Tibial nerve (tissue), 4 donors: ENCODE measurements around the gene PARD6A. TPM values are rescaled to one million over a fixed set of nuclear protein-coding genes. Genes with fewer than 3 reads are reported as not detected.

Experiments
- DNase-seq, 2 donors: peaks; one replicate each; pipeline ENCODE4 v3.0.0-alpha.2; 2019; ENCODE audit warnings: low spot score in 2 of 2
- H3K27ac ChIP-seq, 4 donors: fragments of 200-600 bp; sonication (generic) in 3 of 4; one replicate each; pipeline ENCODE4 v1.5.1; 2017 to 2019; ENCODE audit warnings: mild to moderate bottlenecking in 1 of 4
- H3K27me3 ChIP-seq, 2 donors: fragments of 200-600 bp; sonication (generic) in 1 of 2; one replicate each; pipeline versions ENCODE4 v1.5.1 to v1.6.0; 2017 to 2019
- H3K36me3 ChIP-seq, 3 donors: fragments of 200-600 bp; sonication (generic); one replicate each; pipeline ENCODE4 v1.5.1; 2018 to 2019
- H3K4me1 ChIP-seq, 4 donors: fragments of 200-600 bp; sonication (generic) in 3 of 4; one replicate each; pipeline ENCODE4 v1.5.1; 2017 to 2019
- H3K4me3 ChIP-seq, 4 donors: fragments of 200-600 bp; sonication (generic) in 3 of 4; one replicate each; pipeline ENCODE4 v1.5.1; 2017 to 2019; ENCODE audit warnings: mild to moderate bottlenecking in 1 of 4, moderate library complexity in 1 of 4
- H3K9me3 ChIP-seq, 4 donors: fragments of 200-600 bp; sonication (generic) in 3 of 4; one replicate each; pipeline ENCODE4 v1.5.1; 2017 to 2019
- EP300 ChIP-seq, 2 donors: sonication (generic); formaldehyde crosslinking; IDR thresholded peaks; one replicate each; pipeline ENCODE4 v1.6.1; 2017; ENCODE audit warnings: antibody characterized with exemption in 2 of 2, mild to moderate bottlenecking in 1 of 2
- POLR2A ChIP-seq, 2 donors: fragments of 450-650 bp; IDR thresholded peaks; one replicate each; pipeline ENCODE4 v1.6.1; 2017; ENCODE audit warnings: antibody characterized with exemption in 2 of 2, mild to moderate bottlenecking in 2 of 2, moderate library complexity in 2 of 2
- WGBS, 2 donors: methylation state at CpG; one replicate each; pipeline ENCODE4 v1.1.5; 2018; 5-methylcytosine and 5-hydroxymethylcytosine counted together
- total RNA-seq, 4 donors: library from RNA; depleted of rRNA; stranded (reverse); fragments of >200 nt; gene quantifications; one replicate each; pipeline ENCODE4 v1.1.0, GENCODE V29; 2016
- TF ChIP-seq, protein P1 (sequence below), 5 experiments: fragments of 200-600 bp in 3 of 5; fragments of 450-650 bp in 2 of 5; sonication (generic) in 3 of 5; IDR thresholded peaks; one replicate each; pipeline ENCODE4 v1.5.1; 2016 to 2019; ENCODE audit warnings: antibody characterized with exemption in 5 of 5, mild to moderate bottlenecking in 3 of 5, moderate library complexity in 2 of 5

Gene PARD6A
- total RNA-seq, 4 donors from 2014 or later: 3.7 to 16.2 (median 9.9) TPM

DNA sequence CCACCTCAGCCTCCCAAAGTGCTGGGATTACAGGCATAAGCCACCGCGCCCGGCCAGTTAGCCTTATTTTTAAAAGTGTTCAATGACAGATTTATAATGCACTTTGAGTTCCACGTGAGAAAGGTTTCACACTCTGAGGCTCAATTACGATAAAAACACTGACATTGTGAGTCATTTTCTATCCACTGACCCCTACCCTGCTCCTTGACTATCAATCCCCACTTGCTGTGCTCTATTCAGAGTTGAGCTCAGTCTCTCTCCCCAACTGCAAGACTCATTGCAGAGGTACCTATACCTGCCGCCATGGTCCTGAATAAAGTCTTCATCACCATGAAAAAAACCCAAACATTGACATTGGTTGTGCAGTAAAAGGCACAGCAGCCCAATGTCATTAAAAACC lies 49.8 kb downstream of the PARD6A start:
- Histone ChIP-seq H3K36me3 (no peaks in the 10 kb centered on the region), H3K4me3 (no peak overlapping the region), H3K27ac (no peak overlapping the region), H3K4me1 (no peaks in the 10 kb centered on the region), H3K9me3 (no peaks in the 10 kb centered on the region), H3K27me3 (no peaks in the 10 kb centered on the region)
- TF ChIP-seq POLR2A (IDR thresholded peaks at IDR 0.05) (no peak), EP300 (IDR thresholded peaks at IDR 0.05) (no peak)
- TF ChIP-seq, protein P1, sequence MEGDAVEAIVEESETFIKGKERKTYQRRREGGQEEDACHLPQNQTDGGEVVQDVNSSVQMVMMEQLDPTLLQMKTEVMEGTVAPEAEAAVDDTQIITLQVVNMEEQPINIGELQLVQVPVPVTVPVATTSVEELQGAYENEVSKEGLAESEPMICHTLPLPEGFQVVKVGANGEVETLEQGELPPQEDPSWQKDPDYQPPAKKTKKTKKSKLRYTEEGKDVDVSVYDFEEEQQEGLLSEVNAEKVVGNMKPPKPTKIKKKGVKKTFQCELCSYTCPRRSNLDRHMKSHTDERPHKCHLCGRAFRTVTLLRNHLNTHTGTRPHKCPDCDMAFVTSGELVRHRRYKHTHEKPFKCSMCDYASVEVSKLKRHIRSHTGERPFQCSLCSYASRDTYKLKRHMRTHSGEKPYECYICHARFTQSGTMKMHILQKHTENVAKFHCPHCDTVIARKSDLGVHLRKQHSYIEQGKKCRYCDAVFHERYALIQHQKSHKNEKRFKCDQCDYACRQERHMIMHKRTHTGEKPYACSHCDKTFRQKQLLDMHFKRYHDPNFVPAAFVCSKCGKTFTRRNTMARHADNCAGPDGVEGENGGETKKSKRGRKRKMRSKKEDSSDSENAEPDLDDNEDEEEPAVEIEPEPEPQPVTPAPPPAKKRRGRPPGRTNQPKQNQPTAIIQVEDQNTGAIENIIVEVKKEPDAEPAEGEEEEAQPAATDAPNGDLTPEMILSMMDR (IDR thresholded peaks at IDR 0.05): no peak
- no peak for DNase-seq
- WGBS, 2 donors: 88 to 93% methylated on average over 6 of the region's 6 CpGs

Other genes starting within 250 kb of the PARD6A start
- 10 to 100 TPM; 24.3 to 46.2 (median 32.8) TPM for gene ZDHHC1, start 244.5 kb upstream of the PARD6A start, total RNA-seq
- 1 to 10 TPM in 1 of 4 donors, under 1 TPM in 2, not detected in 1; 0.20 to 2.9 (median 0.60) TPM for gene HSD11B2, start 229.8 kb upstream of the PARD6A start, total RNA-seq
- 100 to 1,000 TPM in 1 of 4 donors, 10 to 100 TPM in 3; 55.1 to 113 (median 73.7) TPM for gene ATP6V0D1, start 179.8 kb upstream of the PARD6A start, total RNA-seq
- not detected for gene AGRP, start 177.4 kb upstream of the PARD6A start, total RNA-seq
- 100 to 1,000 TPM in 2 of 4 donors, 10 to 100 TPM in 2; 50.6 to 112 (median 85.1) TPM for gene RIPOR1, start 132.1 kb upstream of the PARD6A start, total RNA-seq
- 10 to 100 TPM; 26.1 to 39.6 (median 31.8) TPM for gene CTCF, start 98.4 kb upstream of the PARD6A start, total RNA-seq
- gene CARMIL2, start 15.8 kb upstream of the PARD6A start, total RNA-seq: 1 to 10 TPM in 3 of 4 donors, under 1 TPM in 1; 0.66 to 6.5 (median 1.7) TPM
- 10 to 100 TPM; 18.0 to 32.3 (median 20.7) TPM for gene ACD, start 700 bp upstream of the PARD6A start, total RNA-seq
- gene ENKD1, start 5.8 kb downstream of the PARD6A start, total RNA-seq: 10 to 100 TPM; 32.6 to 53.8 (median 45.6) TPM
- gene C16orf86, start 5.9 kb downstream of the PARD6A start, total RNA-seq: 10 to 100 TPM; 15.9 to 31.2 (median 25.5) TPM
- gene GFOD2, start 58.4 kb downstream of the PARD6A start, total RNA-seq: 10 to 100 TPM; 10.5 to 24.6 (median 17.2) TPM
- 10 to 100 TPM in 3 of 4 donors, 1 to 10 TPM in 1; 8.1 to 19.5 (median 12.0) TPM for gene RANBP10, start 145.6 kb downstream of the PARD6A start, total RNA-seq
- gene TSNAXIP1, start 145.9 kb downstream of the PARD6A start, total RNA-seq: 1 to 10 TPM; 2.8 to 8.4 (median 4.0) TPM
- gene THAP11, start 181.4 kb downstream of the PARD6A start, total RNA-seq: 10 to 100 TPM; 47.1 to 74.3 (median 60.9) TPM
- gene NUTF2, start 186.0 kb downstream of the PARD6A start, total RNA-seq: 100 to 1,000 TPM in 2 of 4 donors, 10 to 100 TPM in 2; 54.4 to 137 (median 105) TPM
- 100 to 1,000 TPM in 1 of 4 donors, 10 to 100 TPM in 3; 51.3 to 101 (median 59.2) TPM for gene CENPT, start 186.7 kb downstream of the PARD6A start, total RNA-seq
- gene EDC4, start 212.1 kb downstream of the PARD6A start, total RNA-seq: 10 to 100 TPM; 36.7 to 62.4 (median 55.6) TPM
- 10 to 100 TPM in 1 of 4 donors, 1 to 10 TPM in 3; 2.0 to 15.1 (median 3.9) TPM for gene NRN1L, start 223.9 kb downstream of the PARD6A start, total RNA-seq
- gene PSKH1, start 232.3 kb downstream of the PARD6A start, total RNA-seq: 10 to 100 TPM; 22.2 to 30.8 (median 24.2) TPM